OCI-LY7 (cell line): ENCODE measurements around the gene PLD2. TPM values are rescaled to one million over a fixed set of nuclear protein-coding genes. Genes with fewer than 3 reads are reported as not detected.
"Not testable (repeated sequence)": the region's sequence is repeated elsewhere in the genome, so short reads cannot be mapped to it uniquely, and the experiment has no call there.

Experiments used
- BruUV-seq: library from RNA; stranded (reverse); fragments of 400-500 nt; replicated peaks from 2 replicates; lab custom pipeline; 2021; lab: Mats Ljungman, UMichigan
- CTCF ChIA-PET: fragments of 300-600 bp; sonication (Branson Sonifier 250); formaldehyde crosslinking; loops from one replicate; lab custom pipeline; 2022; ENCODE audit warnings: antibody characterized with exemption; ENCODE audit not compliant: unreplicated experiment; lab: Charles Lee
- POLR2A ChIA-PET: fragments of 300-600 bp; sonication (Branson Sonifier 250); formaldehyde crosslinking; loops from one replicate; lab custom pipeline; 2022; ENCODE audit warnings: antibody characterized with exemption; lab: Charles Lee
- DNase-seq: peaks from one replicate; pipeline ENCODE4 v3.0.0-alpha.2; 2015; ENCODE audit warnings: low spot score
- H2AFZ ChIP-seq: fragments of 200-600 bp; sonication (generic), shearing (Covaris generic); 2 replicates; pipeline ENCODE4 v1.6.1; 2014; ENCODE audit warnings: mild to moderate bottlenecking, antibody characterized with exemption, low read length, moderate library complexity
- H3K27ac ChIP-seq: fragments of 200-600 bp; sonication (generic); 2 replicates; pipeline ENCODE4 v1.5.1; 2014; ENCODE audit warnings: mixed run types, low read depth, mild to moderate bottlenecking, moderate library complexity, low read length, inconsistent platforms; ENCODE audit not compliant: poor library complexity, severe bottlenecking
- H3K36me3 ChIP-seq: fragments of 200-600 bp; sonication (generic); 2 replicates; pipeline ENCODE4 v1.6.1; 2014; ENCODE audit warnings: mild to moderate bottlenecking, antibody characterized with exemption, low read length, moderate library complexity, mixed read lengths; ENCODE audit not compliant: insufficient read depth
- H3K4me1 ChIP-seq: fragments of 200-600 bp; sonication (generic); 2 replicates; pipeline ENCODE4 v1.5.1; 2014; ENCODE audit warnings: mild to moderate bottlenecking, low read length; ENCODE audit not compliant: insufficient read depth, poor library complexity, severe bottlenecking
- H3K4me2 ChIP-seq: fragments of 200-600 bp; sonication (generic); 2 replicates; pipeline ENCODE4 v1.6.1; 2014; ENCODE audit warnings: mild to moderate bottlenecking, low read length
- H3K4me3 ChIP-seq: fragments of 200-600 bp; sonication (generic); 2 replicates; pipeline ENCODE4 v1.5.1; 2014; ENCODE audit warnings: mild to moderate bottlenecking, low read depth, low read length; ENCODE audit not compliant: poor library complexity, severe bottlenecking
- H3K79me2 ChIP-seq: fragments of 200-600 bp; sonication (generic); 2 replicates; pipeline ENCODE4 v1.6.1; 2016; ENCODE audit warnings: low read depth, mild to moderate bottlenecking, low read length, moderate library complexity, mixed read lengths; ENCODE audit not compliant: insufficient read depth
- H3K9me2 ChIP-seq: fragments of 200-600 bp; sonication (generic); 2 replicates; pipeline ENCODE4 v1.6.1; 2016; ENCODE audit warnings: mild to moderate bottlenecking, low read length, mixed read lengths; ENCODE audit not compliant: insufficient read depth
- H3K9me3 ChIP-seq: fragments of 200-600 bp; sonication (generic); 2 replicates; pipeline ENCODE4 v1.6.1; 2014; ENCODE audit warnings: mild to moderate bottlenecking, mixed run types, low read length, mixed read lengths
- H4K20me1 ChIP-seq: fragments of 200-600 bp; sonication (generic); 2 replicates; pipeline ENCODE4 v1.6.1; 2014; ENCODE audit warnings: mild to moderate bottlenecking, antibody characterized with exemption, low read length, moderate library complexity, mixed read lengths; ENCODE audit not compliant: insufficient read depth
- EZH2phosphoT487 ChIP-seq: fragments of 200-600 bp; sonication (generic); IDR thresholded peaks from 2 replicates; pipeline ENCODE4 v1.6.1; 2018; ENCODE audit warnings: low read depth, borderline replicate concordance, mild to moderate bottlenecking, mixed run types, antibody characterized with exemption, low read length, moderate library complexity, mixed read lengths
- intact Hi-C: fragments of 100-400 bp; cut with micrococcal nuclease; formaldehyde crosslinking; loops from one replicate; pipeline ENCODE4 v1.10.0; 2022; ENCODE audit not compliant: unreplicated experiment
- total RNA-seq, 2 experiments: library from RNA; depleted of rRNA in 1 of 2; stranded (reverse); fragments of >200 nt in 1 of 2; shearing (Covaris generic) in 1 of 2; gene quantifications; 2 replicates each; pipeline ENCODE4 v1.2.3, GENCODE V29; 2014 to 2022
- TF ChIP-seq, protein P1 (sequence below): fragments of 200-600 bp; sonication (generic); conservative IDR thresholded peaks from 2 replicates; pipeline ENCODE4 v1.5.1; 2014; ENCODE audit warnings: mild to moderate bottlenecking, antibody characterized with exemption, low read length, moderate library complexity, mixed read lengths

Gene PLD2
- total RNA-seq, 2 experiments from 2014 or later, result 10.2 to 13.5 TPM

DNA sequence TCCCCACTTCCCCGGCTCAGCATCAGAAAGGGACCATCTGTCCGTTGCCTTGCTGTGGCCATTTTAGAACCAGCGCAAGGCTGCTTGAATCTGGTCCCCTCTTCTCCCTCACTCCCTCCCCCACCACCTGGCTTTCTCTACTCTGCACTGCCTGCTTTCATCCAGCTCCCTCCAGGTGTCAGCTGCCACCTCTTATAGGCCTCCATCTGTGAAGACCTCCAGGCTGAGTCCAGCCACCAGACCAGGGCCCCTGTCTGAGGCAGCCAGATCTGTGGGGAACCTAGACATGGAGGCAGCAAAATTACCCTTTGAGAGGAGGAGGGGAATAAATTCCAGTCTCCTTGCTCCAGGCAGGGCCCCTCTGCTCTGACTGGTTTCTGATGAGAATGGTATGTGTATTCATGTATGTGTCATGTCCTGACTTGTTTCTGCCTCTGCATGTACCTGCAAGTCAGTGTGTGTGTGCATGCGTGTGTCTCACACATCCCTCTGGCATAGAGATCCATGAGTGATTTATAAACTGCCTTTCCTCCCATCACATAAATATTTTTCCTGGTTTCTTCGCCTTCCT lies 47.2 kb downstream of the PLD2 start:
- ChIA-PET POLR2A (no interaction called here), CTCF (no interaction called here)
- Histone ChIP-seq H3K4me2 (no peak overlapping the region), H4K20me1 (0 out of 2 replicates have a peak, but pooled peaks cover 5% of the 10 kb centered on the region), H3K4me3 (no peak overlapping the region), H3K9me3 (no peaks in the 10 kb centered on the region), H3K36me3 (peaks cover 6% of the 10 kb centered on the region), H3K79me2 (no peaks in the 10 kb centered on the region), H3K9me2 (no peaks in the 10 kb centered on the region), H3K27ac (no peak overlapping the region), H2AFZ (no peak overlapping the region), H3K4me1 (peaks cover 3% of the 10 kb centered on the region)
- DNase-seq, result no peak
- intact Hi-C loops, result no loop called here
- BruUV-seq, result no TSS peak
- TF ChIP-seq, protein P1, sequence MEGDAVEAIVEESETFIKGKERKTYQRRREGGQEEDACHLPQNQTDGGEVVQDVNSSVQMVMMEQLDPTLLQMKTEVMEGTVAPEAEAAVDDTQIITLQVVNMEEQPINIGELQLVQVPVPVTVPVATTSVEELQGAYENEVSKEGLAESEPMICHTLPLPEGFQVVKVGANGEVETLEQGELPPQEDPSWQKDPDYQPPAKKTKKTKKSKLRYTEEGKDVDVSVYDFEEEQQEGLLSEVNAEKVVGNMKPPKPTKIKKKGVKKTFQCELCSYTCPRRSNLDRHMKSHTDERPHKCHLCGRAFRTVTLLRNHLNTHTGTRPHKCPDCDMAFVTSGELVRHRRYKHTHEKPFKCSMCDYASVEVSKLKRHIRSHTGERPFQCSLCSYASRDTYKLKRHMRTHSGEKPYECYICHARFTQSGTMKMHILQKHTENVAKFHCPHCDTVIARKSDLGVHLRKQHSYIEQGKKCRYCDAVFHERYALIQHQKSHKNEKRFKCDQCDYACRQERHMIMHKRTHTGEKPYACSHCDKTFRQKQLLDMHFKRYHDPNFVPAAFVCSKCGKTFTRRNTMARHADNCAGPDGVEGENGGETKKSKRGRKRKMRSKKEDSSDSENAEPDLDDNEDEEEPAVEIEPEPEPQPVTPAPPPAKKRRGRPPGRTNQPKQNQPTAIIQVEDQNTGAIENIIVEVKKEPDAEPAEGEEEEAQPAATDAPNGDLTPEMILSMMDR, result no peak
- no peak for TF ChIP-seq EZH2phosphoT487

DNA sequence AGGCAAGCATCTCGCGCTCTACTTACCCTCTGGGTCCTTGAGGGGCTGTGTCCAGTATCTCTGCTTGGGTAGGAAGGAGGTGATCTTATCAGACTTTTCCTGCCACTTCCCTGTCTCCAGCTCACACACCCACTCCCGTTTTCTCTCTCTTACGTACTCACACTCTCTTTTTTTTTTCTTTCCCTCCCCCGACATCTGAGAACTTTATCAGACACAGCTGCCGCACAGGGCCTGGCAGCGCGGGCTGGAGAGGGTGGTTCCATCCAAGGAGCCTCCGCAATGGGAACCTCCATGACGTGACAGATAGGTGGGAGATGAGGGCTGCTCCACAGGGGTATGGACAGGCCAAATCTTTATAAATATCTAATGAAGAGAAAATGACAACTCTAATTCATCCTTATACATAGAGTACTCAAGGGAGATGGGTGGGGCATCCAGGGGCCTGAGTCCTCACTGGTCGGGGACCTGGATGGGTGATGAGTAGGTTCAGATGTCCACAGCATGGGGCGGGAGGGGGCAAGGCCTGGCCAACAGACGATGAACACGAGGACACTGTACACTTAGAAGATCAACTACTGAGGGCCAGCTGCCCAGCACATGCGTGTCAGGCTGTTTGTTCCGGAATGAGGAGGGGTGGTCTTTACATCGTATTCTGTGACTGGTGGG lies 49.5 kb downstream of the PLD2 start:
- Histone ChIP-seq H3K4me3 (no peak overlapping the region), H3K9me3 (no peaks in the 10 kb centered on the region), H2AFZ (no peak overlapping the region), H3K9me2 (no peaks in the 10 kb centered on the region), H3K36me3 (peaks cover 10% of the 10 kb centered on the region), H3K27ac (no peak overlapping the region), H4K20me1 (no peaks in the 10 kb centered on the region), H3K4me1 (peaks cover 3% of the 10 kb centered on the region), H3K79me2 (no peaks in the 10 kb centered on the region), H3K4me2 (no peak overlapping the region)
- ChIA-PET POLR2A (no interaction called here), CTCF (no interaction called here)
- no peak for TF ChIP-seq EZH2phosphoT487
- TF ChIP-seq, protein P1, result no peak
- BruUV-seq, result no TSS peak
- intact Hi-C loops, result no loop called here
- no peak for DNase-seq

DNA sequence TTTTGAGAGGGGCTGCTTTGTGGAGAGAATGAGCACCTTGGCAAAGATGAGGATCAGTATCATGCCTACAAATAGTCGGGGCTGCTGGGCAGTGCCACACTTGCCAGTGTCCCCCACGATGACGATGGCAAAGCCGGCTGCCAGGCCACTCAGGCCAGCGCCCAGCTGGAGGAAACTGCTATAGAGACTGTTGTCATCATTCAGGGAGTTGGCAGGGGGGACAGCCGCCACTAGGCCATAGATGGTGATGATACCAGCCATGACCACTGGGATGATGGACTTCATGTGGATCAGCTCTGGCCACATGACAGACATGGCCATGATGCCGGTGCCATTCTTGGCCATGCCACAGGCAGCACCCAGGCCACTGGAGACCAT lies 50.0 kb downstream of the PLD2 start:
- Histone ChIP-seq H3K79me2 (no peaks in the 10 kb centered on the region), H3K9me3 (no peaks in the 10 kb centered on the region), H3K4me1 (peaks cover 3% of the 10 kb centered on the region), H2AFZ (no peak overlapping the region), H3K9me2 (no peaks in the 10 kb centered on the region), H3K4me2 (no peak overlapping the region), H3K4me3 (no peak overlapping the region), H4K20me1 (no peaks in the 10 kb centered on the region), H3K36me3 (peaks cover 9% of the 10 kb centered on the region), H3K27ac (no peak overlapping the region)
- no TSS peak for BruUV-seq
- ChIA-PET POLR2A (no interaction called here), CTCF (interaction anchor here (0.6 kb wide), 1 partner anchor 24 kb away, joined by 3 read pairs; no protein-coding TSS in a partner anchor)
- no peak for TF ChIP-seq EZH2phosphoT487
- TF ChIP-seq, protein P1, result no peak
- DNase-seq, result no peak
- intact Hi-C loops, result no loop called here

DNA sequence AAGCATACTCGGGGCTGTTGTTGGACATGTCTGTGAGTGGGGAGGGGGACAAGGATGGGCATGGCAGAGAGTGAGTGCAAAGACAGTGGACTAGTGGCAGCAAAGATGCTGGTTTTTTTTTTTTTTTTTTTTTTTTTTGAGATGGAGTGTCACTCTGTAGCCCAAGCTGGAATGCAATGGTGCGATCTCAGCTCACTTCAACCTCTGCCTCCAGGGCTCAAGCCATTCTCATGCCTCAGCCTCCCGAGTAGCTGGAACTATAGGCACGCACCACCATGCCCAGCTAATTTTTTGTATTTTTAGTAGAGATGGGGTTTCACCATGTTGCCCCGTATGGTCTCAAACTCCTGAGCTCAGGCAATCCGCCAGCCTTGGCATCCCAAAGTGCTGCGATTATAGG lies 50.4 kb downstream of the PLD2 start:
- H2AFZ ChIP-seq, H4K20me1 ChIP-seq, H3K79me2 ChIP-seq, H3K4me1 ChIP-seq, H3K4me3 ChIP-seq, H3K9me3 ChIP-seq, intact Hi-C loops, H3K27ac ChIP-seq, H3K4me2 ChIP-seq, DNase-seq, BruUV-seq, H3K9me2 ChIP-seq, H3K36me3 ChIP-seq: not testable (repeated sequence)
- ChIA-PET POLR2A (interaction anchor here (0.7 kb wide), 1 partner anchor 423 kb away, joined by 5 read pairs; no protein-coding TSS in a partner anchor), CTCF (interaction anchor here (0.6 kb wide), 1 partner anchor 23 kb away, joined by 3 read pairs; no protein-coding TSS in a partner anchor)
